Measurements from ENCODE around the gene NUDT21.

DNA sequence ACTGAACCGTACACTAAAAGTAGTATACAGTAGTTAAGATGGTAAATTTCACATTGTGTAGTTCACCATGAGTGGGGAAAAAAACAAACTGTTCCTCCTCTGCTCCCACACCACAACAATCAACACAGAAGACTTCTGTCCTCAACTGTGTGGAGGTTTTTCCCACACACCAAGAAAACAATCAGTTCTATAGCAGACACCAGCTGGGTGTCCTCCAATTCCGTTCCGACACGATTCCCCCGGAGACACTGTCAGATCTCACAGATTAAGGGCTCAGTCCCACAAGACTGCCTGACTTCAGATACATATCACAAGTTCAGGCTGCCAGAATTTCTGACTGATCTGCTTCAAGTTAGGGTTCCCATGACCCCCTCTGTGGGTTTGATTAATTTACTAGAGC lies 36.9 kb upstream of the NUDT21 start:
- TF ChIP-seq EZH2 (IDR thresholded peaks at IDR 0.05; ENCODE audit: insufficient read depth, poor library complexity, severe bottlenecking): no peak
- no peak for TF ChIP-seq EZH2phosphoT487 (IDR thresholded peaks at IDR 0.05; ENCODE audit: insufficient read depth, low read depth)

All from GM23248 (cell line).